Measurements from ENCODE around the gene CCDC8. TPM values are rescaled to one million over a fixed set of nuclear protein-coding genes. Genes with fewer than 3 reads are reported as not detected.
A peak's percentile ranks its signal among the peaks of the same experiment; 100 is the strongest.

Gene CCDC8
- total and polyA plus RNA-seq, 2 of the 4 experiments (the other 2 are of a cell fraction), result 9.3 to 10.2 TPM

- Histone ChIP-seq H3K36me3 (ENCODE audit: control insufficient read depth, insufficient read depth, low read length) (peaks cover 6% of the 10 kb centered on the region; the same call in 1 of the 2 replicates), H3K79me1 (ENCODE audit: low read depth in 1 of 2, low read length in 2 of 2) (peaks cover 20 to 34% of the 10 kb centered on the region in 2 experiments; a peak in 3 of 4 replicates), H3K27ac (ENCODE audit: insufficient read depth, low read length) (no peak overlapping the region; the same call in 1 of the 2 replicates), H3K9ac (ENCODE audit: low read depth, low read length) (peak overlapping the region; percentile 82), H3K27me3 (ENCODE audit: control insufficient read depth, insufficient read depth, low read length) (peaks cover 4% of the 10 kb centered on the region; the same call in 1 of the 2 replicates), H4K91ac (ENCODE audit: insufficient read depth, low read depth, low read length) (no peak overlapping the region), H3K4me3 (ENCODE audit: insufficient read depth, low read depth, low read length) (peak overlapping the region; percentile 57), H2BK15ac (ENCODE audit: low read depth, low read length) (no peak overlapping the region), H3K9me3 (ENCODE audit: control insufficient read depth, insufficient read depth, low read length) (no peaks in the 10 kb centered on the region), H3K56ac (ENCODE audit: extremely low read depth, insufficient read depth, low read length) (no peak overlapping the region), H3K4ac (ENCODE audit: low read depth, low read length) (0 out of 2 replicates have a peak overlapping the region, but pooled peaks have one; percentile 38), H2BK20ac (ENCODE audit: low read depth, low read length) (no peak overlapping the region), H2BK120ac (ENCODE audit: low read depth, low read length) (no peak overlapping the region), H4K5ac (ENCODE audit: low read depth, low read length) (no peak overlapping the region), H2BK5ac (ENCODE audit: low read depth, low read length, poor library complexity, severe bottlenecking) (no peak overlapping the region), H3K23ac (ENCODE audit: low read depth, low read length) (peak overlapping the region; percentile 3; the same call in 1 of the 2 replicates), H3K4me2 (ENCODE audit: low read depth, low read length) (peak overlapping the region; percentile 86), H4K8ac (ENCODE audit: low read depth in 2 of 2, low read length in 2 of 2) (peak overlapping the region; percentile 56 to 82; a peak in 2 of 4 replicates), H2AK9ac (replicated peaks; ENCODE audit: low read depth, low read length, poor library complexity) (peak overlapping the region; percentile 78), H3K14ac (replicated peaks; ENCODE audit: low read depth, low read length) (peak overlapping the region; percentile 78), H2AK5ac (ENCODE audit: low read depth, low read length) (peak overlapping the region; percentile 35), H4K20me1 (ENCODE audit: insufficient read depth, low read length) (peaks cover 7% of the 10 kb centered on the region), H2AFZ (replicated peaks; ENCODE audit: low read length, poor library complexity) (peak overlapping the region; percentile 94), H3K4me1 (ENCODE audit: control insufficient read depth, insufficient read depth, low read length) (peaks cover 18% of the 10 kb centered on the region), H3K9me1 (ENCODE audit: insufficient read depth, low read length) (peaks cover 3% of the 10 kb centered on the region; the same call in 1 of the 2 replicates), H3K18ac (ENCODE audit: low read depth, low read length) (no peak overlapping the region; the same call in 1 of the 2 replicates)
- BruUV-seq (replicated peaks), result no TSS peak
- ATAC-seq (ENCODE audit: low read depth), result no peak
- ChIA-PET POLR2A (ENCODE audit: unreplicated experiment) (no interaction called here), CTCF (no interaction called here)
- WGBS, 2 experiments (ENCODE audit: extremely low coverage in 2 of 2, insufficient read length in 1 of 2), result 7% methylated on average over 18 of the region's 54 CpGs; no CpG with 5 or more reads in 1 of the 2 experiments
- dilution Hi-C loops (cut with HindIII; ENCODE audit: low sequenced_read_pairs, unreplicated experiment) (no loop called here), in situ Hi-C loops (cut with MboI; ENCODE audit: low sequenced_read_pairs) (no loop called here), intact Hi-C loops (cut with micrococcal nuclease) (no loop called here)
- TF ChIP-seq CTCF (conservative IDR thresholded peaks at IDR 0.05; ENCODE audit: low read depth, low read length) (no peak), MAFK (IDR thresholded peaks at IDR 0.05; ENCODE audit: low read depth, low read length) (no peak), POLR2A (IDR thresholded peaks at IDR 0.05; ENCODE audit: low read depth, low read length) (no peak), RFX5 (IDR thresholded peaks at IDR 0.05; ENCODE audit: low read depth, low read length) (no peak), CEBPB (IDR thresholded peaks at IDR 0.05; ENCODE audit: low read depth, low read length) (no peak), FOS (IDR thresholded peaks at IDR 0.05; ENCODE audit: low read depth, low read length) (no peak), SMC3 (IDR thresholded peaks at IDR 0.05; ENCODE audit: low read depth, low read length) (no peak), RAD21 (IDR thresholded peaks at IDR 0.05; ENCODE audit: low read length) (no peak)
- DNase-seq, result no peak
Measured at GRCh38 chr19:46411925-46412649, 1.3 kb downstream of the CCDC8 start.

All from IMR-90 (cell line).